HEK293 (cell line): ENCODE results near the gene ASNSD1.
A peak's percentile ranks its signal among the peaks of the same experiment; 100 is the strongest.
"Not testable (repeated sequence)": the region's sequence is repeated elsewhere in the genome, so short reads cannot be mapped to it uniquely, and the experiment has no call there.

Source experiments
- CTCF ChIA-PET: fragments of 350-600 bp; formaldehyde crosslinking; extraction: SDS; loops from one replicate; lab custom pipeline; 2021; ENCODE audit warnings: antibody characterized with exemption; lab: Yijun Ruan, JAX
- POLR2A ChIA-PET: fragments of 300-600 bp; formaldehyde crosslinking; extraction: SDS; loops from one replicate; lab custom pipeline; 2020; ENCODE audit warnings: antibody characterized with exemption, inconsistent platforms; lab: Yijun Ruan, JAX
- H3K27ac ChIP-seq: fragments of 200-500 bp; sonication (Bioruptor generic); 2 replicates; pipeline ENCODE4 v1.5.1; 2014; ENCODE audit warnings: low read depth, low read length, control low read depth, inconsistent platforms; ENCODE audit errors: extremely low read depth
- H3K36me3 ChIP-seq, 2 experiments: fragments of 200-500 bp in 1 of 2; sonication (Bioruptor generic) in 1 of 2; 1 replicate in 1 of 2; 2 replicates in 1 of 2; pipeline ENCODE4 v1.5.1; 2014 to 2017; ENCODE audit warnings: inconsistent platforms in 2 of 2, low read length in 2 of 2; ENCODE audit not compliant: control insufficient read depth in 2 of 2, insufficient read depth in 1 of 2
- H3K4me1 ChIP-seq: fragments of 200-500 bp; sonication (Bioruptor generic); 2 replicates; pipeline ENCODE4 v1.5.1; 2014; ENCODE audit warnings: mild to moderate bottlenecking, low read length, inconsistent platforms; ENCODE audit not compliant: control insufficient read depth, insufficient read depth
- H3K4me3 ChIP-seq: 2 replicates; pipeline ENCODE4 v1.5.1; 2011; ENCODE audit warnings: low read depth, mild to moderate bottlenecking, control low read depth, low read length, moderate library complexity
- H3K9me3 ChIP-seq: fragments of 200-500 bp; sonication (Bioruptor generic); 2 replicates; pipeline ENCODE4 v1.5.1; 2014; ENCODE audit warnings: low read depth, low read length, inconsistent platforms; ENCODE audit not compliant: control insufficient read depth, insufficient read depth
- HOXC10 ChIP-seq: sonication (generic); formaldehyde crosslinking; IDR thresholded peaks from 2 replicates; pipeline ENCODE4 v1.8.1; 2023; ENCODE audit warnings: mild to moderate bottlenecking, missing genetic modification reagents
- OVOL3 ChIP-seq: fragments of 450-650 bp; formaldehyde crosslinking; IDR thresholded peaks from 2 replicates; pipeline ENCODE4 v1.5.1; 2016; ENCODE audit warnings: missing biosample characterization, missing genetic modification characterization
- SETDB1 ChIP-seq: IDR thresholded peaks from one replicate; pipeline ENCODE4 v1.6.1; 2017; ENCODE audit warnings: mild to moderate bottlenecking, low read length, moderate library complexity, mixed read lengths; ENCODE audit not compliant: insufficient read length
- WT1 ChIP-seq: fragments of 450-650 bp; formaldehyde crosslinking; IDR thresholded peaks from 2 replicates; pipeline ENCODE4 v1.5.1; 2016; ENCODE audit warnings: missing biosample characterization, missing genetic modification characterization
- ZNF146 ChIP-seq: fragments of 450-650 bp; formaldehyde crosslinking; IDR thresholded peaks from 2 replicates; pipeline ENCODE4 v1.5.1; 2016; ENCODE audit warnings: missing biosample characterization, missing genetic modification characterization
- ZNF292 ChIP-seq: fragments of 450-650 bp; formaldehyde crosslinking; IDR thresholded peaks from 2 replicates; pipeline ENCODE4 v1.5.1; 2016; ENCODE audit warnings: low read depth, missing biosample characterization, missing genetic modification characterization, borderline replicate concordance
- ZNF514 ChIP-seq: fragments of 450-650 bp; formaldehyde crosslinking; IDR thresholded peaks from 2 replicates; pipeline ENCODE4 v1.5.1; 2016; ENCODE audit warnings: missing biosample characterization, missing genetic modification characterization
- ZNF660 ChIP-seq: fragments of 450-650 bp; IDR thresholded peaks from 2 replicates; pipeline ENCODE4 v1.5.1; 2018; ENCODE audit warnings: missing biosample characterization, mild to moderate bottlenecking, missing genetic modification characterization
- ZNF670 ChIP-seq: fragments of 450-650 bp; formaldehyde crosslinking; IDR thresholded peaks from 2 replicates; pipeline ENCODE4 v1.5.1; 2016; ENCODE audit warnings: missing biosample characterization, missing genetic modification characterization, low read depth
- ZNF747 ChIP-seq: fragments of 450-650 bp; formaldehyde crosslinking; IDR thresholded peaks from 2 replicates; pipeline ENCODE4 v1.5.1; 2016; ENCODE audit warnings: missing biosample characterization, missing genetic modification characterization
- ZNF830 ChIP-seq: fragments of 450-650 bp; IDR thresholded peaks from 2 replicates; pipeline ENCODE4 v1.5.0; 2018; ENCODE audit warnings: missing biosample characterization, missing genetic modification characterization, low read depth, mild to moderate bottlenecking, moderate library complexity

The ASNSD1 gene

GRCh38 chr2:189709501-189710221 is 48.4 kb downstream of the ASNSD1 start (continued):
- TF ChIP-seq SETDB1 (no peak), ZNF830 (tag by site-specific recombination) (no peak)

GRCh38 chr2:189717593-189717992 is 56.3 kb downstream of the ASNSD1 start:
- H3K9me3 ChIP-seq, H3K36me3 ChIP-seq, H3K4me3 ChIP-seq, POLR2A ChIA-PET, CTCF ChIA-PET, H3K4me1 ChIP-seq, H3K27ac ChIP-seq: not testable (repeated sequence)
- TF ChIP-seq ZNF146 (tag by site-specific recombination) = peak; percentile 65

- TF ChIP-seq ZNF660 = no peak
- no peak for TF ChIP-seq ZNF292 (tag by site-specific recombination)
- no peak for TF ChIP-seq ZNF670 (tag by site-specific recombination)
- TF ChIP-seq ZNF747 = no peak
- TF ChIP-seq HOXC10 (CRISPR knock-in tag) = no peak
- TF ChIP-seq ZNF514 = no peak
- no peak for TF ChIP-seq WT1
- no peak for TF ChIP-seq OVOL3
- ChIA-PET CTCF (no interaction called here), POLR2A (no interaction called here)
- Histone ChIP-seq H3K9me3 (no peaks in the 10 kb centered on the region), H3K4me3 (no peak overlapping the region), H3K36me3 (no peaks in the 10 kb centered on the region), H3K27ac (no peak overlapping the region), H3K4me1 (no peaks in the 10 kb centered on the region)
Observed at GRCh38 chr2:189719571-189719970, 58.3 kb downstream of the ASNSD1 start.
